HL-60 (cell line): ENCODE data around the gene UBFD1.

Source experiments
- DNase-seq, 2 experiments: peaks; one replicate each; pipeline ENCODE4 v3.0.0-alpha.2; 2010 to 2020; ENCODE audit warnings: low read depth in 1 of 2, low spot score in 1 of 2
- H3K27ac ChIP-seq: fragments of 250-450 bp; sonication (Bioruptor Pico); replicated peaks from 2 replicates; pipeline ENCODE4 v1.5.1; 2020; ENCODE audit warnings: mild to moderate bottlenecking, moderate library complexity
- H3K27me3 ChIP-seq: fragments of 250-450 bp; sonication (Bioruptor Pico); 2 replicates; pipeline ENCODE4 v1.5.1; 2021; ENCODE audit warnings: mild to moderate bottlenecking, moderate library complexity; ENCODE audit not compliant: insufficient read depth, poor library complexity, severe bottlenecking
- H3K4me3 ChIP-seq: replicated peaks from 2 replicates; pipeline ENCODE4 v1.5.1; 2011; ENCODE audit warnings: mild to moderate bottlenecking, control low read depth, low read length; ENCODE audit not compliant: insufficient read depth
- CTCF ChIP-seq: IDR thresholded peaks from one replicate; pipeline ENCODE4 v1.5.1; 2011; ENCODE audit warnings: low read length, control low read depth, inconsistent platforms; ENCODE audit not compliant: insufficient read depth
- GABPA ChIP-seq: IDR thresholded peaks from 2 replicates; pipeline ENCODE4 v1.6.1; 2012; ENCODE audit warnings: low read depth
- POLR2AphosphoS5 ChIP-seq: IDR thresholded peaks from 2 replicates; pipeline ENCODE4 v1.6.1; 2012; ENCODE audit warnings: low read depth
- REST ChIP-seq: IDR thresholded peaks from 2 replicates; pipeline ENCODE4 v1.6.1; 2012; ENCODE audit warnings: low read depth; ENCODE audit not compliant: insufficient replicate concordance
- SPI1 ChIP-seq: IDR thresholded peaks from 2 replicates; pipeline ENCODE4 v1.6.1; 2012; ENCODE audit warnings: low read depth, mild to moderate bottlenecking, borderline replicate concordance

The UBFD1 gene

DNA sequence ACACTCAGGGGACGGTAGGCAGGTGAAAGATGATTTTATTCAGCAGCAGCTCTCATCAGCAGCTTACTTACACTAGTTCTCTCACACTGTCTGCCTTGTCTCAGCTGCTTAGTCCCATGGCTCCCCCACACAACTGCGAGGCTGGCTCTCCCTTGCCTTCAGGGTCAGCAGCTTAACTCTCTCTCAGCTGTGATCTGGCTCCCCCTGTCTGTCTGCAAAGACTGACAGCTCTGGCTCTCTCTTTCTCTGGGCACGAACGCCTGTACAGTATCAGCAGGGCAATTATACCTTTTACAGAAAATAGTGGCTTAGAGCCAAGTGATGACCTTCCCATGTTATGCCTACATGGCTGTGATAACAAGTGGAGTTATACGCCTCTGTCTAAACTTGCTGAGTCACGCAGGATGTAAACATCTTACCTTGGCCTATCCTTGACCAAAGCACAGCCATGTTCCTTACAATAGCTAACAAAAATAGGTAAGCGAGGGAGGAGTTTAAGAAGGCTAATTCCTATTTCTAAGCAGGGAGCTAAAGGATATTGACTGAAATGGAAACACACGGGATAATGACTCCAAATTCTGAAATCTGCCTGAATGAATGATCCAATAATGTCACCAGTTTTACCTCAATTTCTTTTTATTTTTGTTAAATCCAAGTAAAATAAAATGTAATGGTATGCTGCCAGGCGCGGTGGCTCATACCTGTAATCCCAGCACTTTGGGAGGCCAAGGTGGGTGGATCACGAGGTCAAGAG is 39.7 kb downstream of the UBFD1 start:
- Histone ChIP-seq H3K4me3 (no peak overlapping the region), H3K27me3 (no peaks in the 10 kb centered on the region), H3K27ac (peak overlapping the region; percentile 80; the same call in 1 of the 2 replicates)
- peak in 1 of 2 experiments; percentile 76 for DNase-seq
- peak; percentile 18 for TF ChIP-seq CTCF
- no peak for TF ChIP-seq POLR2AphosphoS5
- TF ChIP-seq REST, result no peak

DNA sequence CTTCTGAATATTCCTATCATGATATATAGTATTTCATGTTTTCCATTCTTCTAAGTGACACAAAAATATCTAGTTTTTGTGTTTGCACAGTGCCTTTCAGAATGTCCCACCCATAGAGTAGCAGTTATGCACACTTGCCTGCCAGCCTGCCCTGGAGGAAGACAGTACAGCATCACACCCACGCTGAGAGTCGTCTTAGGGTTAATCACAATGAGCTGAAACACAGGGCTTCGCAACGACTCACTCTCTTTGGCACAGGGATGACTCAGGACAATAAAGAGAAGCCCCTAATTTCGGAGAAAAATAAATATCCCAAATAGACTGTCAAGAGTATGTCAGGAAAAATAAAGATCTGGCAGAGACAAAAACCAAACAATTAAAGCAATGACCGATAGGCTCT is 50.2 kb downstream of the UBFD1 start:
- no peak for DNase-seq
- no peak for TF ChIP-seq GABPA
- TF ChIP-seq POLR2AphosphoS5, result no peak
- TF ChIP-seq CTCF, result no peak
- no peak for TF ChIP-seq REST
- no peak for TF ChIP-seq SPI1
- no peak overlapping the region for H3K27ac ChIP-seq

GRCh38 chr16:23608194-23608593 is 50.7 kb downstream of the UBFD1 start:
- Histone ChIP-seq H3K4me3 (no peak overlapping the region), H3K27ac (no peak overlapping the region), H3K27me3 (no peaks in the 10 kb centered on the region)
- no peak for DNase-seq
- TF ChIP-seq SPI1, result no peak
- no peak for TF ChIP-seq GABPA
- TF ChIP-seq POLR2AphosphoS5, result no peak
- TF ChIP-seq REST, result no peak
- TF ChIP-seq CTCF, result no peak

More for the DNA sequence above, 50.2 kb downstream of the UBFD1 start:
- Histone ChIP-seq H3K27me3 (no peaks in the 10 kb centered on the region), H3K4me3 (no peak overlapping the region)
